Hepatocyte (in vitro differentiated cells): Measurements from ENCODE around the gene TRAPPC11. TPM values are rescaled to one million over a fixed set of nuclear protein-coding genes. Genes with fewer than 3 reads are reported as not detected.

ENCODE experiments used
- DNase-seq: peaks from one replicate; pipeline ENCODE4 v3.0.0-alpha.2; 2016; ENCODE audit warnings: low spot score
- H2AFZ ChIP-seq: fragments of 200-600 bp; sonication (generic); 2 replicates; pipeline ENCODE4 v1.6.0; 2016; ENCODE audit warnings: antibody characterized with exemption, mild to moderate bottlenecking
- H3K27ac ChIP-seq: fragments of 200-600 bp; sonication (generic); 2 replicates; pipeline ENCODE4 v1.5.1; 2016; ENCODE audit warnings: mild to moderate bottlenecking
- H3K27me3 ChIP-seq: fragments of 200-600 bp; sonication (generic); 2 replicates; pipeline ENCODE4 v1.6.1; 2016
- H3K36me3 ChIP-seq: fragments of 200-600 bp; sonication (generic); replicated peaks from 2 replicates; pipeline ENCODE4 v1.5.1; 2016; ENCODE audit warnings: low read depth; ENCODE audit not compliant: insufficient read depth
- H3K4me1 ChIP-seq: fragments of 200-600 bp; sonication (generic); 2 replicates; pipeline ENCODE4 v1.5.1; 2016; ENCODE audit warnings: mild to moderate bottlenecking, moderate library complexity; ENCODE audit not compliant: insufficient read depth
- H3K4me2 ChIP-seq: fragments of 200-600 bp; sonication (generic); 2 replicates; pipeline ENCODE4 v1.6.0; 2016
- H3K4me3 ChIP-seq: fragments of 200-600 bp; sonication (generic); 2 replicates; pipeline ENCODE4 v1.5.1; 2016; ENCODE audit warnings: mild to moderate bottlenecking
- H3K79me2 ChIP-seq: fragments of 200-600 bp; sonication (generic); 2 replicates; pipeline ENCODE4 v1.6.0; 2017; ENCODE audit warnings: mild to moderate bottlenecking
- H3K9me2 ChIP-seq: fragments of 200-600 bp; sonication (generic); replicated peaks from 2 replicates; pipeline ENCODE4 v1.6.0; 2017; ENCODE audit warnings: mild to moderate bottlenecking; ENCODE audit not compliant: insufficient read depth
- H3K9me3 ChIP-seq: fragments of 200-600 bp; sonication (generic); 2 replicates; pipeline ENCODE4 v1.5.1; 2016; ENCODE audit warnings: low read depth, mild to moderate bottlenecking
- H4K20me1 ChIP-seq: fragments of 200-600 bp; sonication (generic); 2 replicates; pipeline ENCODE4 v1.6.0; 2016; ENCODE audit warnings: mild to moderate bottlenecking; ENCODE audit not compliant: insufficient read depth, poor library complexity, severe bottlenecking
- CTCF ChIP-seq: fragments of 200-600 bp; sonication (generic); IDR thresholded peaks from 2 replicates; pipeline ENCODE4 v1.5.1; 2016; ENCODE audit warnings: antibody characterized with exemption, mild to moderate bottlenecking; ENCODE audit not compliant: poor library complexity
- EZH2 ChIP-seq: fragments of 200-600 bp; sonication (generic); IDR thresholded peaks from 2 replicates; pipeline ENCODE4 v1.6.1; 2016; ENCODE audit warnings: antibody characterized with exemption, mild to moderate bottlenecking, borderline replicate concordance
- EZH2phosphoT487 ChIP-seq: fragments of 200-600 bp; sonication (generic); IDR thresholded peaks from one replicate; pipeline ENCODE4 v1.6.1; 2018; ENCODE audit warnings: antibody characterized with exemption, mild to moderate bottlenecking, low read depth, moderate library complexity; ENCODE audit not compliant: unreplicated experiment, severe bottlenecking
- WGBS: methylation state at CpG from one replicate; pipeline ENCODE4 v1.1.6; 2016; ENCODE audit warnings: low lambda C conversion rate; ENCODE audit errors: missing lambda C conversion rate; 5-methylcytosine and 5-hydroxymethylcytosine counted together
- polyA plus RNA-seq: library from polyadenylated mRNA; unstranded; fragments of >200 nt; fragmentation: Nextera tagmentation; extraction: Ambion mirVana; gene quantifications from 2 replicates; pipeline ENCODE4 v1.2.1, GENCODE V29; 2016
- total RNA-seq: library from RNA; depleted of rRNA; stranded (reverse); fragments of >200 nt; gene quantifications from 2 replicates; pipeline ENCODE4 v1.2.3, GENCODE V29; 2014

Gene TRAPPC11
- total and polyA plus RNA-seq, 2 experiments from 2014 or later = 13.8 to 29.0 TPM

GRCh38 chr4:183670251-183670650 lies 11.2 kb downstream of the TRAPPC11 start:
- Histone ChIP-seq H3K4me1 (no peaks in the 10 kb centered on the region), H3K4me3 (no peak overlapping the region), H3K27me3 (no peaks in the 10 kb centered on the region), H4K20me1 (no peaks in the 10 kb centered on the region), H3K79me2 (no peaks in the 10 kb centered on the region), H3K27ac (no peak overlapping the region), H2AFZ (no peak overlapping the region), H3K9me3 (no peaks in the 10 kb centered on the region), H3K4me2 (no peak overlapping the region), H3K9me2 (no peaks in the 10 kb centered on the region), H3K36me3 (no peaks in the 10 kb centered on the region)
- WGBS = 83% methylated on average over 3 of the region's 3 CpGs
- TF ChIP-seq CTCF (no peak), EZH2 (no peak), EZH2phosphoT487 (no peak)
- no peak for DNase-seq

GRCh38 chr4:183670960-183671555 lies 12.0 kb downstream of the TRAPPC11 start:
- H2AFZ ChIP-seq = no peak overlapping the region
- no peak overlapping the region for H3K27ac ChIP-seq
- no peaks in the 10 kb centered on the region for H3K9me2 ChIP-seq
- no peak for DNase-seq
- no peaks in the 10 kb centered on the region for H3K27me3 ChIP-seq
- no peak overlapping the region for H3K4me2 ChIP-seq
- H3K4me3 ChIP-seq = no peak overlapping the region
- H3K9me3 ChIP-seq = no peaks in the 10 kb centered on the region
- H3K4me1 ChIP-seq = no peaks in the 10 kb centered on the region
- H3K79me2 ChIP-seq = no peaks in the 10 kb centered on the region
- no peaks in the 10 kb centered on the region for H4K20me1 ChIP-seq
- TF ChIP-seq EZH2 (no peak), EZH2phosphoT487 (no peak), CTCF (no peak)
- WGBS = 82% methylated on average over 12 of the region's 12 CpGs
- H3K36me3 ChIP-seq = no peaks in the 10 kb centered on the region

- no peak for TF ChIP-seq CTCF
- TF ChIP-seq EZH2phosphoT487 = no peak
- TF ChIP-seq EZH2 = no peak
- H3K36me3 ChIP-seq = no peaks in the 10 kb centered on the region
Observed at GRCh38 chr4:183674153-183674552, 15.1 kb downstream of the TRAPPC11 start.

More at GRCh38 chr4:183674153-183674552, 15.1 kb downstream of the TRAPPC11 start:
- no peak for DNase-seq
- Histone ChIP-seq H3K4me3 (no peak overlapping the region), H2AFZ (no peak overlapping the region), H3K9me3 (no peaks in the 10 kb centered on the region), H4K20me1 (no peaks in the 10 kb centered on the region), H3K9me2 (no peaks in the 10 kb centered on the region), H3K27ac (no peak overlapping the region), H3K27me3 (no peaks in the 10 kb centered on the region), H3K79me2 (no peaks in the 10 kb centered on the region), H3K4me2 (no peak overlapping the region), H3K4me1 (no peaks in the 10 kb centered on the region)
- 69% methylated on average over 3 of the region's 3 CpGs for WGBS
